Endodermal cell (in vitro differentiated cells): ENCODE data around the gene ETV7. TPM values are rescaled to one million over a fixed set of nuclear protein-coding genes. Genes with fewer than 3 reads are reported as not detected.

Experiments
- DNase-seq: peaks from one replicate; pipeline ENCODE4 v3.0.0-alpha.2; 2017
- H3K27ac ChIP-seq: 2 replicates; pipeline ENCODE4 v1.5.1; 2013; ENCODE audit warnings: mild to moderate bottlenecking, low read depth, low read length, moderate library complexity
- H3K27me3 ChIP-seq: 2 replicates; pipeline ENCODE4 v1.6.1; 2013; ENCODE audit warnings: mild to moderate bottlenecking, low read length, moderate library complexity; ENCODE audit not compliant: insufficient read depth, control insufficient read depth, poor library complexity, severe bottlenecking
- H3K36me3 ChIP-seq: 2 replicates; pipeline ENCODE4 v1.7.0; 2013; ENCODE audit warnings: mild to moderate bottlenecking, low read length, moderate library complexity; ENCODE audit not compliant: control insufficient read depth, insufficient read depth
- H3K4me1 ChIP-seq: one replicate; pipeline ENCODE4 v1.7.0; 2013; ENCODE audit warnings: low read length; ENCODE audit not compliant: control insufficient read depth, insufficient read depth
- H3K4me3 ChIP-seq: 2 replicates; pipeline ENCODE4 v1.5.1; 2013; ENCODE audit warnings: mild to moderate bottlenecking, low read length, moderate library complexity
- H3K9ac ChIP-seq: 2 replicates; pipeline ENCODE4 v1.6.1; 2013; ENCODE audit warnings: mild to moderate bottlenecking, low read length, moderate library complexity; ENCODE audit not compliant: poor library complexity, severe bottlenecking; ENCODE audit errors: extremely low read depth
- H3K9me3 ChIP-seq: 2 replicates; pipeline ENCODE4 v1.6.1; 2013; ENCODE audit warnings: mild to moderate bottlenecking, low read length, moderate library complexity; ENCODE audit not compliant: control insufficient read depth
- H3K27ac Mint-ChIP-seq: 2 replicates; pipeline ENCODE4 v1.8.0; 2020; ENCODE audit warnings: mixed read lengths
- H3K27me3 Mint-ChIP-seq: 2 replicates; pipeline ENCODE4 v1.8.0; 2021; ENCODE audit warnings: mild to moderate bottlenecking, mixed read lengths; ENCODE audit not compliant: insufficient read depth
- H3K36me3 Mint-ChIP-seq: 2 replicates; pipeline ENCODE4 v1.8.0; 2020; ENCODE audit warnings: low read depth, mixed read lengths
- H3K4me1 Mint-ChIP-seq: 2 replicates; pipeline ENCODE4 v1.8.0; 2020; ENCODE audit warnings: mixed read lengths
- H3K4me3 Mint-ChIP-seq: 2 replicates; pipeline ENCODE4 v1.8.0; 2020; ENCODE audit warnings: mild to moderate bottlenecking, moderate library complexity, mixed read lengths
- H3K9me3 Mint-ChIP-seq: 2 replicates; pipeline ENCODE4 v1.8.0; 2020; ENCODE audit warnings: mild to moderate bottlenecking, mixed read lengths
- WGBS, 2 experiments: methylation state at CpG; one replicate each; pipeline versions ENCODE4 v1.1.5 to v1.1.7; 2013; ENCODE audit warnings: missing lambda C conversion rate in 2 of 2, mixed read lengths in 1 of 2; ENCODE audit not compliant: insufficient coverage in 1 of 2, insufficient read length in 1 of 2; 5-methylcytosine and 5-hydroxymethylcytosine counted together
- total RNA-seq, 2 donors: library from RNA; stranded (reverse); fragmentation: NEBNext Ultra II Directional in 1 of 2; extraction: Animal tissue kit (Norgen Biotek cat#: 25700) in 1 of 2; gene quantifications; 2 replicates in 1 of 2; 3 replicates in 1 of 2; pipeline ENCODE4 v1.2.1, GENCODE V29; 2021
- TF ChIP-seq, protein P1 (sequence below): fragments of 200-600 bp; sonication (generic); conservative IDR thresholded peaks from 2 replicates; pipeline ENCODE4 v1.5.0; 2021; ENCODE audit warnings: antibody characterized with exemption, mild to moderate bottlenecking

The ETV7 gene
- total RNA-seq, 2 donors from 2014 or later = 0.42 TPM

DNA sequence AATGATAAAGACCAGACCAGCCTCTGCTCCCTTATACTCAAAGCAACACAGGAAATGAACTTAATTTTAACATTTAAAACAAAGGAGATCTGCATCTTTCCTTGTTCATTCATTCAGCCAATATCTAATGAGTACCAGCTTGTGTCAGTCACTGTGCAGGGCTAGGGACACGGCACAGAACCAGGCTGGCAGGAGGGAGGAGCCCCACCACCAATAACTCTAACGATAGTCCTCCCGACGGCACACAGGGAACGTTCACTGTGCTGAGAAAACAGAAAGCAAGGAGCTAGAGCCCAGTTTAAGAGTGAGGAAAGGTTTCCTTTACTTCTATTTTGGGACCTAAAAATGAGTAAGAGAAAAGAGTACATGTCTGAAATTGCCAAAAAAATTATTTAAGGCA is 9.9 kb downstream of the ETV7 start:
- no peaks in the 10 kb centered on the region for H3K36me3 Mint-ChIP-seq
- peaks cover 5% of the 10 kb centered on the region for H3K27me3 Mint-ChIP-seq
- no peak for DNase-seq
- no peak overlapping the region for H3K4me3 ChIP-seq
- no peaks in the 10 kb centered on the region for H3K9me3 Mint-ChIP-seq
- no peaks in the 10 kb centered on the region for H3K36me3 ChIP-seq
- no peak overlapping the region for H3K27ac Mint-ChIP-seq
- no peaks in the 10 kb centered on the region for H3K27me3 ChIP-seq
- peaks cover 17% of the 10 kb centered on the region for H3K4me1 Mint-ChIP-seq
- no peak overlapping the region for H3K9ac ChIP-seq
- TF ChIP-seq, protein P1, sequence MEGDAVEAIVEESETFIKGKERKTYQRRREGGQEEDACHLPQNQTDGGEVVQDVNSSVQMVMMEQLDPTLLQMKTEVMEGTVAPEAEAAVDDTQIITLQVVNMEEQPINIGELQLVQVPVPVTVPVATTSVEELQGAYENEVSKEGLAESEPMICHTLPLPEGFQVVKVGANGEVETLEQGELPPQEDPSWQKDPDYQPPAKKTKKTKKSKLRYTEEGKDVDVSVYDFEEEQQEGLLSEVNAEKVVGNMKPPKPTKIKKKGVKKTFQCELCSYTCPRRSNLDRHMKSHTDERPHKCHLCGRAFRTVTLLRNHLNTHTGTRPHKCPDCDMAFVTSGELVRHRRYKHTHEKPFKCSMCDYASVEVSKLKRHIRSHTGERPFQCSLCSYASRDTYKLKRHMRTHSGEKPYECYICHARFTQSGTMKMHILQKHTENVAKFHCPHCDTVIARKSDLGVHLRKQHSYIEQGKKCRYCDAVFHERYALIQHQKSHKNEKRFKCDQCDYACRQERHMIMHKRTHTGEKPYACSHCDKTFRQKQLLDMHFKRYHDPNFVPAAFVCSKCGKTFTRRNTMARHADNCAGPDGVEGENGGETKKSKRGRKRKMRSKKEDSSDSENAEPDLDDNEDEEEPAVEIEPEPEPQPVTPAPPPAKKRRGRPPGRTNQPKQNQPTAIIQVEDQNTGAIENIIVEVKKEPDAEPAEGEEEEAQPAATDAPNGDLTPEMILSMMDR = no peak
- H3K4me3 Mint-ChIP-seq = no peak overlapping the region
- peaks cover under 1% of the 10 kb centered on the region for H3K4me1 ChIP-seq
- H3K9me3 ChIP-seq = no peaks in the 10 kb centered on the region
- no peak overlapping the region for H3K27ac ChIP-seq
- 89 to 100% methylated on average over 5 of the region's 5 CpGs for WGBS, 2 experiments

DNA sequence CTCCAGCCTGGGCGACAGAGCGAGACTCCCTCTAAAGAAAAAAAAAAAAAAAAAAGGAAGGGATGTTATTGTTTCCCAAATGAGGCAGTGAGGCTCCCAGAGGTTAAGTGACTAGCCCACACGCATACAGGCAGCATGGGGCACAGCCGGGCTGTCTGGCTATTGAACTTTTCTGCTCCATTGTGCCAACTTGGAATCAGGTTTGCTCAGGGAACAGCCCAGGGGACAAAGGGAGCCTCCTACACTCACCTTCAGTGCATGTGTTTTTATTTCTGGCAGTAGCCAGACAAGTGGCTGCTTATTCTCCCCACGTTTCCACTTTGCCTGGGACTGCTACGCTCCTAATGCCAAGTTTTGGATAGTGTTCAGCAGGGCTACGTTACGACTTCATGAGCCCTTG is 10.7 kb downstream of the ETV7 start:
- H3K27me3 Mint-ChIP-seq = peaks cover 8% of the 10 kb centered on the region
- H3K9ac ChIP-seq = no peak overlapping the region
- TF ChIP-seq, protein P1 = no peak
- H3K36me3 Mint-ChIP-seq = no peaks in the 10 kb centered on the region
- no peaks in the 10 kb centered on the region for H3K27me3 ChIP-seq
- no peaks in the 10 kb centered on the region for H3K36me3 ChIP-seq
- no peak overlapping the region for H3K4me3 ChIP-seq
- no peaks in the 10 kb centered on the region for H3K9me3 ChIP-seq
- no peaks in the 10 kb centered on the region for H3K4me1 ChIP-seq
- 59 to 84% methylated on average over 6 to 8 of the region's 8 CpGs for WGBS, 2 experiments
- no peaks in the 10 kb centered on the region for H3K9me3 Mint-ChIP-seq
- H3K4me1 Mint-ChIP-seq = peaks cover 8% of the 10 kb centered on the region
- H3K27ac Mint-ChIP-seq = no peak overlapping the region
- no peak overlapping the region for H3K27ac ChIP-seq
- no peak overlapping the region for H3K4me3 Mint-ChIP-seq
- DNase-seq = no peak

DNA sequence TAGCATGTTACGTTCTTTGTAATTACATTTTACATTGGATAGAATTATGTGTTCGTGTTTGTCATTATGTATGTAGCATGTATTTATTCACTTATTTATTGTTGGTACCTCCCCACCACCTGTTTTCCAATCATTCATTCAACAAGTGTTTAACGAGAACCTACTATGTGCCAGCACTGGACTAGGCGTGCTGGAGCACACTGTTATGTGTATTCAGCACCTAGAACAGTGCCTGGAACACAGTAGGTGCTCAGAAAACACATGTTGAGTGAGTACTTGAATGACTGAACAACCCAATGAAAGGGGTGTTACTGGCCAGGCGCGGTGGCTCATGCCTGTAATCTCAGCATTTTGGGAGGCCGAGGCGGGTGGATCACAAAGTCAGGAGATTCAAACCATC is 11.3 kb downstream of the ETV7 start:
- no peaks in the 10 kb centered on the region for H3K9me3 ChIP-seq
- Mint-ChIP-seq H3K4me3 (no peak overlapping the region), H3K4me1 (peaks cover 2% of the 10 kb centered on the region), H3K27me3 (peaks cover 8% of the 10 kb centered on the region), H3K36me3 (no peaks in the 10 kb centered on the region), H3K9me3 (no peaks in the 10 kb centered on the region), H3K27ac (no peak overlapping the region)
- no peak overlapping the region for H3K4me3 ChIP-seq
- 94 to 97% methylated on average over 3 to 4 of the region's 8 CpGs for WGBS, 2 experiments
- no peak overlapping the region for H3K9ac ChIP-seq
- no peak overlapping the region for H3K27ac ChIP-seq
- H3K36me3 ChIP-seq = no peaks in the 10 kb centered on the region
- no peak for DNase-seq
- TF ChIP-seq, protein P1 = no peak
- no peaks in the 10 kb centered on the region for H3K4me1 ChIP-seq
- H3K27me3 ChIP-seq = no peaks in the 10 kb centered on the region
